ENCODE results near the gene SPACA9. TPM values are rescaled to one million over a fixed set of nuclear protein-coding genes. Genes with fewer than 3 reads are reported as not detected.

SPACA9 gene
- total RNA-seq, 1 donor from 2014 or later = 5.2 TPM

GRCh38 chr9:132912131-132912530, 33.4 kb downstream of the SPACA9 start:
- no peak for TF ChIP-seq CTCF (conservative IDR thresholded peaks at IDR 0.05; ENCODE audit: low read depth, low read length)
- DNase-seq (ENCODE audit: low read depth) = no peak
- no peak overlapping the region for H3K4me3 ChIP-seq (ENCODE audit: low read depth, low read length)

GRCh38 chr9:132914924-132915323, 36.2 kb downstream of the SPACA9 start:
- TF ChIP-seq CTCF (conservative IDR thresholded peaks at IDR 0.05; ENCODE audit: low read depth, low read length) = no peak
- H3K4me3 ChIP-seq (ENCODE audit: low read depth, low read length) = no peak overlapping the region

GRCh38 chr9:132919614-132920268, 41.0 kb downstream of the SPACA9 start:
- TF ChIP-seq CTCF (conservative IDR thresholded peaks at IDR 0.05; ENCODE audit: low read depth, low read length) = no peak
- no peak overlapping the region for H3K4me3 ChIP-seq (ENCODE audit: low read depth, low read length)
- no peak for DNase-seq (ENCODE audit: low read depth)

More at GRCh38 chr9:132914924-132915323, 36.2 kb downstream of the SPACA9 start:
- DNase-seq (ENCODE audit: low read depth) = no peak

GRCh38 chr9:132923346-132923902, 44.7 kb downstream of the SPACA9 start:
- TF ChIP-seq CTCF (conservative IDR thresholded peaks at IDR 0.05; ENCODE audit: low read depth, low read length) = no peak
- no peak for DNase-seq (ENCODE audit: low read depth)
- H3K4me3 ChIP-seq (ENCODE audit: low read depth, low read length) = no peak overlapping the region

GRCh38 chr9:132927704-132928103, 49.0 kb downstream of the SPACA9 start:
- H3K4me3 ChIP-seq (ENCODE audit: low read depth, low read length) = no peak overlapping the region
- no peak for TF ChIP-seq CTCF (conservative IDR thresholded peaks at IDR 0.05; ENCODE audit: low read depth, low read length)
- no peak for DNase-seq (ENCODE audit: low read depth)

GRCh38 chr9:132931178-132931735, 52.6 kb downstream of the SPACA9 start:
- DNase-seq (ENCODE audit: low read depth) = no peak
- TF ChIP-seq CTCF (conservative IDR thresholded peaks at IDR 0.05; ENCODE audit: low read depth, low read length) = no peak
- H3K4me3 ChIP-seq (ENCODE audit: low read depth, low read length) = no peak overlapping the region

Data from epithelial cell of proximal tubule (primary cell).